NCI-H2171 treated with DMSO at 0.1 percent for 48 hours (cell line): ENCODE data around the gene AFTPH.

Experiments used
- DNase-seq: peaks from one replicate; lab custom pipeline; 2025; lab: John Stamatoyannopoulos, UW

The AFTPH gene

GRCh38 chr2:64632835-64633819 is 109.0 kb downstream of the AFTPH start:
- peak; percentile 11 for DNase-seq

- no peak for DNase-seq
These were observed 110.5 kb downstream of the AFTPH start for GRCh38 chr2:64634345-64635267.

- no peak for DNase-seq
These were observed 112.1 kb downstream of the AFTPH start for GRCh38 chr2:64635976-64636911.

- no peak for DNase-seq
These were observed 113.0 kb downstream of the AFTPH start for GRCh38 chr2:64637000-64637635.

GRCh38 chr2:64637931-64638330 is 113.8 kb downstream of the AFTPH start:
- DNase-seq: no peak

GRCh38 chr2:64638502-64639120 is 114.5 kb downstream of the AFTPH start:
- DNase-seq: no peak

GRCh38 chr2:64639691-64640090 is 115.6 kb downstream of the AFTPH start:
- no peak for DNase-seq

- no peak for DNase-seq
These were observed 116.3 kb downstream of the AFTPH start for GRCh38 chr2:64640153-64641044.

- no peak for DNase-seq
These were observed 117.5 kb downstream of the AFTPH start for GRCh38 chr2:64641599-64641998.
